ENCODE results near the gene SOBP. TPM values are rescaled to one million over a fixed set of nuclear protein-coding genes. Genes with fewer than 3 reads are reported as not detected.

SOBP gene
- total RNA-seq, 3 donors from 2014 or later = 5.6 to 8.2 (median 7.0) TPM

- no peaks in the 10 kb centered on the region for H3K27me3 ChIP-seq
- DNase-seq (ENCODE audit: low spot score in 2 of 2) = peak in 1 of 2 donors; percentile 49
- H3K4me1 ChIP-seq = no peaks in the 10 kb centered on the region
- intact Hi-C loops (cut with DNase I; ENCODE audit: low total_unique reads) = no loop called here
- H3K9me3 ChIP-seq = no peaks in the 10 kb centered on the region
- no peak overlapping the region for H3K27ac ChIP-seq
- no peak overlapping the region for H3K4me3 ChIP-seq
- TF ChIP-seq CTCF (IDR thresholded peaks at IDR 0.05) (no peak), POLR2AphosphoS5 (IDR thresholded peaks at IDR 0.05) (no peak), POLR2A (IDR thresholded peaks at IDR 0.05) (no peak)
- no peaks in the 10 kb centered on the region for H3K36me3 ChIP-seq
These were observed 111.0 kb downstream of the SOBP start for GRCh38 chr6:107600936-107601335.

- no peak overlapping the region for H3K4me3 ChIP-seq
- no peaks in the 10 kb centered on the region for H3K36me3 ChIP-seq
- no peak for DNase-seq (ENCODE audit: low spot score in 2 of 2)
- H3K9me3 ChIP-seq = no peaks in the 10 kb centered on the region
- TF ChIP-seq CTCF (IDR thresholded peaks at IDR 0.05) (no peak), POLR2AphosphoS5 (IDR thresholded peaks at IDR 0.05) (no peak), POLR2A (IDR thresholded peaks at IDR 0.05) (no peak)
- intact Hi-C loops (cut with DNase I; ENCODE audit: low total_unique reads) = no loop called here
- H3K4me1 ChIP-seq = no peaks in the 10 kb centered on the region
- no peaks in the 10 kb centered on the region for H3K27me3 ChIP-seq
- H3K27ac ChIP-seq = no peak overlapping the region
These were observed 111.5 kb downstream of the SOBP start for GRCh38 chr6:107601406-107601805.

GRCh38 chr6:107602321-107603005 lies 112.5 kb downstream of the SOBP start:
- Histone ChIP-seq H3K4me3 (no peak overlapping the region), H3K27me3 (no peaks in the 10 kb centered on the region), H3K27ac (no peak overlapping the region), H3K4me1 (no peaks in the 10 kb centered on the region), H3K36me3 (no peaks in the 10 kb centered on the region), H3K9me3 (no peaks in the 10 kb centered on the region)
- intact Hi-C loops (cut with DNase I; ENCODE audit: low total_unique reads) = no loop called here
- DNase-seq (ENCODE audit: low spot score in 2 of 2) = no peak
- TF ChIP-seq POLR2AphosphoS5 (IDR thresholded peaks at IDR 0.05) (no peak), POLR2A (IDR thresholded peaks at IDR 0.05) (no peak), CTCF (IDR thresholded peaks at IDR 0.05) (no peak)

- DNase-seq (ENCODE audit: low spot score in 2 of 2) = no peak
- H3K4me3 ChIP-seq = no peak overlapping the region
- no peak overlapping the region for H3K27ac ChIP-seq
- no peaks in the 10 kb centered on the region for H3K36me3 ChIP-seq
- no peaks in the 10 kb centered on the region for H3K4me1 ChIP-seq
- TF ChIP-seq POLR2A (IDR thresholded peaks at IDR 0.05) (no peak), POLR2AphosphoS5 (IDR thresholded peaks at IDR 0.05) (no peak), CTCF (IDR thresholded peaks at IDR 0.05) (no peak)
- intact Hi-C loops (cut with DNase I; ENCODE audit: low total_unique reads) = no loop called here
- no peaks in the 10 kb centered on the region for H3K27me3 ChIP-seq
- no peaks in the 10 kb centered on the region for H3K9me3 ChIP-seq
These were observed 113.1 kb downstream of the SOBP start for GRCh38 chr6:107603006-107603370.

GRCh38 chr6:107604549-107604948 lies 114.6 kb downstream of the SOBP start:
- intact Hi-C loops (cut with DNase I; ENCODE audit: low total_unique reads) = no loop called here
- Histone ChIP-seq H3K9me3 (no peaks in the 10 kb centered on the region), H3K4me3 (no peak overlapping the region), H3K36me3 (no peaks in the 10 kb centered on the region), H3K27ac (no peak overlapping the region), H3K4me1 (no peaks in the 10 kb centered on the region), H3K27me3 (no peaks in the 10 kb centered on the region)
- TF ChIP-seq POLR2A (IDR thresholded peaks at IDR 0.05) (no peak), POLR2AphosphoS5 (IDR thresholded peaks at IDR 0.05) (no peak), CTCF (IDR thresholded peaks at IDR 0.05) (no peak)
- DNase-seq (ENCODE audit: low spot score in 2 of 2) = no peak

Measured in breast epithelium (tissue), 4 donors.